Measurements from ENCODE around the gene EIF5B. TPM values are rescaled to one million over a fixed set of nuclear protein-coding genes. Genes with fewer than 3 reads are reported as not detected.

The EIF5B gene
- total RNA-seq, 4 donors from 2014 or later: 28.1 to 53.8 (median 33.9) TPM

GRCh38 chr2:99335911-99336803, 1.0 kb upstream of the EIF5B start, which contains the start of gene TXNDC9:
Gene TXNDC9 (minus strand): TSS chr2:99336333. CDS start chr2:99333210, 3,123 bp downstream.
- TF ChIP-seq CTCF (IDR thresholded peaks at IDR 0.05; ENCODE audit: low read depth): no peak

GRCh38 chr2:99336804-99337112, 431 bp upstream of the EIF5B start:
- TF ChIP-seq CTCF (IDR thresholded peaks at IDR 0.05; ENCODE audit: low read depth): no peak

- no peak for TF ChIP-seq CTCF (IDR thresholded peaks at IDR 0.05; ENCODE audit: low read depth)
Measured at GRCh38 chr2:99338029-99338585, 918 bp downstream of the EIF5B start.

- no peak for TF ChIP-seq CTCF (IDR thresholded peaks at IDR 0.05; ENCODE audit: low read depth)
Measured at GRCh38 chr2:99340669-99341236, 3.6 kb downstream of the EIF5B start.

GRCh38 chr2:99342536-99342935, 5.3 kb downstream of the EIF5B start:
- TF ChIP-seq CTCF (IDR thresholded peaks at IDR 0.05; ENCODE audit: low read depth): no peak

- no peak for TF ChIP-seq CTCF (IDR thresholded peaks at IDR 0.05; ENCODE audit: low read depth)
Measured at GRCh38 chr2:99346218-99346617, 9.0 kb downstream of the EIF5B start.

GRCh38 chr2:99348173-99348572, 11.0 kb downstream of the EIF5B start:
- TF ChIP-seq CTCF (IDR thresholded peaks at IDR 0.05; ENCODE audit: low read depth): no peak
